CD14-positive monocyte (primary cell): ENCODE data around the gene PDE7B. TPM values are rescaled to one million over a fixed set of nuclear protein-coding genes. Genes with fewer than 3 reads are reported as not detected.

Source experiments
- DNase-seq, 3 donors: peaks; one replicate each; pipeline ENCODE4 v3.0.0-alpha.2; 2011 to 2022
- H2AFZ ChIP-seq: 2 replicates; pipeline ENCODE4 v1.6.0; 2012; ENCODE audit warnings: mild to moderate bottlenecking, low read depth, low read length, inconsistent platforms; ENCODE audit not compliant: insufficient read depth, poor library complexity, severe bottlenecking
- H3K27ac ChIP-seq, 2 donors: 1 replicate in 1 of 2; 2 replicates in 1 of 2; pipeline ENCODE4 v1.5.1; 2012 to 2013; ENCODE audit warnings: low read length in 2 of 2, control low read depth in 1 of 2, inconsistent platforms in 1 of 2, low read depth in 1 of 2, mild to moderate bottlenecking in 1 of 2
- H3K27me3 ChIP-seq, 2 donors: one replicate each; pipeline versions ENCODE4 v1.6.0 to v1.6.1; 2011 to 2013; ENCODE audit warnings: low read length in 2 of 2; ENCODE audit not compliant: control insufficient read depth in 2 of 2, insufficient read depth in 2 of 2
- H3K36me3 ChIP-seq, 2 donors: replicated peaks in 1 of 2; 1 replicate in 1 of 2; 2 replicates in 1 of 2; pipeline versions ENCODE4 v1.5.1 to v1.6.1; 2012 to 2013; ENCODE audit warnings: low read length in 2 of 2, control low read depth in 1 of 2, inconsistent platforms in 1 of 2, mild to moderate bottlenecking in 1 of 2; ENCODE audit not compliant: insufficient read depth in 2 of 2, control insufficient read depth in 1 of 2
- H3K4me1 ChIP-seq, 2 donors: 1 replicate in 1 of 2; 2 replicates in 1 of 2; pipeline versions ENCODE4 v1.5.1 to v1.6.1; 2012 to 2013; ENCODE audit warnings: low read length in 2 of 2, control low read depth in 1 of 2, inconsistent platforms in 1 of 2, mild to moderate bottlenecking in 1 of 2, moderate library complexity in 1 of 2; ENCODE audit not compliant: insufficient read depth in 2 of 2, control insufficient read depth in 1 of 2
- H3K4me2 ChIP-seq: replicated peaks from 2 replicates; pipeline ENCODE3; 2012; ENCODE audit warnings: low read length, moderate library complexity, mild to moderate bottlenecking; ENCODE audit not compliant: poor library complexity, severe bottlenecking; ENCODE audit errors: extremely low read depth
- H3K4me3 ChIP-seq, 3 experiments: fragments of 200-600 bp in 1 of 3; sonication (generic) in 1 of 3; replicated peaks in 1 of 3; 1 replicate in 2 of 3; 2 replicates in 1 of 3; pipeline ENCODE4 v1.5.1; 2011 to 2013; ENCODE audit warnings: low read length in 3 of 3, mild to moderate bottlenecking in 3 of 3, control low read depth in 2 of 3, low read depth in 2 of 3, inconsistent platforms in 1 of 3, moderate library complexity in 1 of 3
- H3K79me2 ChIP-seq: 2 replicates; pipeline ENCODE4 v1.6.0; 2012; ENCODE audit warnings: mild to moderate bottlenecking, control low read depth, inconsistent platforms, low read length, moderate library complexity; ENCODE audit not compliant: insufficient read depth
- H3K9ac ChIP-seq: 2 replicates; pipeline ENCODE4 v1.6.0; 2017; ENCODE audit warnings: low read length, mild to moderate bottlenecking; ENCODE audit not compliant: insufficient read depth, poor library complexity, severe bottlenecking
- H3K9me3 ChIP-seq, 2 donors: replicated peaks in 1 of 2; 1 replicate in 1 of 2; 2 replicates in 1 of 2; pipeline versions ENCODE4 v1.5.1 to v1.6.1; 2012 to 2013; ENCODE audit warnings: low read length in 2 of 2, control low read depth in 1 of 2; ENCODE audit not compliant: control insufficient read depth in 1 of 2, insufficient read depth in 1 of 2
- H4K20me1 ChIP-seq: 2 replicates; pipeline ENCODE4 v1.6.0; 2012; ENCODE audit warnings: mild to moderate bottlenecking, low read length, control low read depth, moderate library complexity; ENCODE audit not compliant: insufficient read depth
- H3K27ac Mint-ChIP-seq, 7 donors: one replicate each; pipeline ENCODE4 v1.8.0; 2020; ENCODE audit warnings: mild to moderate bottlenecking in 7 of 7, mixed read lengths in 7 of 7, moderate library complexity in 6 of 7, inconsistent platforms in 2 of 7
- H3K27me3 Mint-ChIP-seq, 3 donors: one replicate each; pipeline ENCODE4 v1.8.0; 2021 to 2022; ENCODE audit warnings: low read depth in 3 of 3, mild to moderate bottlenecking in 3 of 3, mixed read lengths in 3 of 3, moderate library complexity in 3 of 3, inconsistent platforms in 1 of 3
- H3K36me3 Mint-ChIP-seq, 2 donors: one replicate each; pipeline ENCODE4 v1.8.0; 2020; ENCODE audit warnings: mixed read lengths in 2 of 2, inconsistent platforms in 1 of 2, mild to moderate bottlenecking in 1 of 2
- H3K4me1 Mint-ChIP-seq: one replicate; pipeline ENCODE4 v1.8.0; 2020; ENCODE audit warnings: mild to moderate bottlenecking, mixed read lengths
- H3K4me3 Mint-ChIP-seq, 2 donors: one replicate each; pipeline ENCODE4 v1.8.0; 2020; ENCODE audit warnings: mild to moderate bottlenecking in 2 of 2, mixed read lengths in 2 of 2, moderate library complexity in 1 of 2
- H3K9me3 Mint-ChIP-seq, 7 donors: one replicate each; pipeline ENCODE4 v1.8.0; 2020 to 2022; ENCODE audit warnings: mixed read lengths in 7 of 7, mild to moderate bottlenecking in 6 of 7, moderate library complexity in 6 of 7, inconsistent platforms in 2 of 7
- WGBS: methylation state at CpG from one replicate; pipeline ENCODE4 v1.1.5; 2013; ENCODE audit warnings: missing lambda C conversion rate; ENCODE audit not compliant: insufficient coverage; 5-methylcytosine and 5-hydroxymethylcytosine counted together
- intact Hi-C, 2 donors: fragments of 100-400 bp; cut with micrococcal nuclease; formaldehyde crosslinking; loops; one replicate each; pipeline versions ENCODE4 v1.15.0 to v1.15.1; 2023
- polyA plus RNA-seq, 3 donors: library from polyadenylated mRNA; depleted of rRNA in 1 of 3; unstranded in 2 of 3; stranded (reverse) in 1 of 3; fragments of 300-500 nt in 2 of 3; fragments of >200 nt in 1 of 3; fragmentation: Illumina TruSeq in 2 of 3; gene quantifications; 1 replicate in 2 of 3; 2 replicates in 1 of 3; pipeline ENCODE4 v1.2.3, GENCODE V29; 2012 to 2021
- TF ChIP-seq, protein P1 (sequence below): fragments of 200-600 bp; IDR thresholded peaks from one replicate; pipeline ENCODE4 v1.8.0; 2022; ENCODE audit warnings: antibody characterized with exemption, mild to moderate bottlenecking

PDE7B gene
- polyA plus RNA-seq, 3 donors: 0.37 to 1.1 (median 0.89) TPM

DNA sequence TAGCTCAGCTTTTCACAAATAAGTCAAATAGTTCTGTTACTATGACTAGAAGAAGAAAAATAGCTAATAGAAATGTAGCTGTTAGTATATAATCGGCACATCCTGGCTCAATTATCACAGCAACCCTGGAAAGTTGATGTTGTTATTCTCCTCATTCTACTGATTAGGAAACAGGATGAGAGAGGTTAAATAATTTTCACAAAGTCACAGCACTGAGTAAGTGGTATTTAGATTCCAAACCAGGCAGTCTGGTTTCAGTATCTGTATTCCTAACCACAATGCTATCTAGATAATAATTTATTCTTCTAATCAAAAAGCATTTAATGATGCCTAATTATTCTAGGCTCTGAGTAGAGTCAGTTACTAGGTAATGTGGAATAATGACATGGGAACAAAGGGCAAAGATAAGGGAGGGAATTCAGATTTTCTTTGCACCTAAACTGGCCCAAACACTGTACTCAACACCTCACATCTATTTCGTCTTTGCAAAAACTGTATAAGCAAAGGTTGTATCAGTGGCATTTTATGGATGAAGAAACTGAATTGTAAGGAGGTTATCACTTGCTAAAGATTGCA, 51.3 kb downstream of the PDE7B start:
- H3K36me3 ChIP-seq: no peaks in the 10 kb centered on the region
- Mint-ChIP-seq H3K4me1 (no peaks in the 10 kb centered on the region), H3K4me3 (no peak overlapping the region), H3K27me3 (no peaks in the 10 kb centered on the region), H3K36me3 (no peaks in the 10 kb centered on the region), H3K27ac (no peak overlapping the region), H3K9me3 (peaks cover 0 to 4% (median 0%) of the 10 kb centered on the region in 7 donors)
- H3K79me2 ChIP-seq: no peaks in the 10 kb centered on the region
- intact Hi-C loops: no loop called here
- H3K9ac ChIP-seq: no peak overlapping the region
- H3K27me3 ChIP-seq: no peaks in the 10 kb centered on the region
- TF ChIP-seq, protein P1, sequence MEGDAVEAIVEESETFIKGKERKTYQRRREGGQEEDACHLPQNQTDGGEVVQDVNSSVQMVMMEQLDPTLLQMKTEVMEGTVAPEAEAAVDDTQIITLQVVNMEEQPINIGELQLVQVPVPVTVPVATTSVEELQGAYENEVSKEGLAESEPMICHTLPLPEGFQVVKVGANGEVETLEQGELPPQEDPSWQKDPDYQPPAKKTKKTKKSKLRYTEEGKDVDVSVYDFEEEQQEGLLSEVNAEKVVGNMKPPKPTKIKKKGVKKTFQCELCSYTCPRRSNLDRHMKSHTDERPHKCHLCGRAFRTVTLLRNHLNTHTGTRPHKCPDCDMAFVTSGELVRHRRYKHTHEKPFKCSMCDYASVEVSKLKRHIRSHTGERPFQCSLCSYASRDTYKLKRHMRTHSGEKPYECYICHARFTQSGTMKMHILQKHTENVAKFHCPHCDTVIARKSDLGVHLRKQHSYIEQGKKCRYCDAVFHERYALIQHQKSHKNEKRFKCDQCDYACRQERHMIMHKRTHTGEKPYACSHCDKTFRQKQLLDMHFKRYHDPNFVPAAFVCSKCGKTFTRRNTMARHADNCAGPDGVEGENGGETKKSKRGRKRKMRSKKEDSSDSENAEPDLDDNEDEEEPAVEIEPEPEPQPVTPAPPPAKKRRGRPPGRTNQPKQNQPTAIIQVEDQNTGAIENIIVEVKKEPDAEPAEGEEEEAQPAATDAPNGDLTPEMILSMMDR: no peak
- H3K4me2 ChIP-seq: no peak overlapping the region
- no peaks in the 10 kb centered on the region for H4K20me1 ChIP-seq
- WGBS: no CpG with 5 or more reads among the region's 2 CpGs
- no peak overlapping the region for H3K27ac ChIP-seq
- H2AFZ ChIP-seq: no peak overlapping the region
- H3K4me3 ChIP-seq: no peak overlapping the region
- DNase-seq: no peak
- no peaks in the 10 kb centered on the region for H3K4me1 ChIP-seq
- no peaks in the 10 kb centered on the region for H3K9me3 ChIP-seq

DNA sequence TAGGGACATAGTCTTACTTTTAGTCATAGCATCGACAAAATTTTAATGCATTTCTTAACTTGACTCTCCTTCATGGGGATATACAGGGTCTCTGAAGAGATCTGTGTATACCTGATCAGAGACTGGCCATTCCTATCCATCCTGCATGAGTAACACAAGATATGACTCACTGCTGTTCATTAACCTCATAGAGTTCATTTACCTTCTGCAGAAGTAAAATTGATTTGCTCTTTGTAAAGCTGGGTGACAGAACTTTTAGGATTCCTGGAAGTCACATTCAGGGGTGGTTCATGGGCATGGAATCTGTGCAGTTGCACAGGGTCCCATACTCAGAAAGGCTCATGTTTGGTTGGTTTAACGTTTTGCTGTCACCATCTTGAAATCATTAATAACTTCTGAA, 53.2 kb downstream of the PDE7B start:
- Mint-ChIP-seq H3K27ac (no peak overlapping the region), H3K27me3 (no peaks in the 10 kb centered on the region), H3K4me3 (no peak overlapping the region), H3K36me3 (no peaks in the 10 kb centered on the region), H3K4me1 (no peaks in the 10 kb centered on the region), H3K9me3 (peaks cover 0 to 1% (median 0%) of the 10 kb centered on the region in 7 donors)
- Histone ChIP-seq H3K79me2 (no peaks in the 10 kb centered on the region), H3K27ac (no peak overlapping the region), H3K4me2 (no peak overlapping the region), H4K20me1 (no peaks in the 10 kb centered on the region), H3K27me3 (no peaks in the 10 kb centered on the region), H3K4me1 (no peaks in the 10 kb centered on the region), H3K4me3 (no peak overlapping the region), H3K9ac (no peak overlapping the region), H2AFZ (no peak overlapping the region), H3K36me3 (no peaks in the 10 kb centered on the region), H3K9me3 (no peaks in the 10 kb centered on the region)
- intact Hi-C loops: loop anchor here in 1 of 2 donors (5.0 kb wide), 1 partner anchor 227 kb away; no protein-coding TSS in a partner anchor
- DNase-seq: no peak
- WGBS: no CpG with 5 or more reads among the region's 2 CpGs
- TF ChIP-seq, protein P1: no peak
